HG03060 (cell line): ENCODE data around the gene TLCD3B.

Experiments used
- ATAC-seq: cut with Tn5 transposase; IDR thresholded peaks from one replicate; pipeline ENCODE4 v1.9.1; 2021; ENCODE audit warnings: low read depth, moderate number of reproducible peaks; ENCODE audit not compliant: unreplicated experiment

TLCD3B gene

GRCh38 chr16:29975134-29975538 lies 55.9 kb downstream of the TLCD3B start:
- ATAC-seq: no peak
